CD14-positive monocyte (primary cell): ENCODE data around the gene PPIL4. TPM values are rescaled to one million over a fixed set of nuclear protein-coding genes. Genes with fewer than 3 reads are reported as not detected.

Source experiments
- DNase-seq, 3 donors: peaks; one replicate each; pipeline ENCODE4 v3.0.0-alpha.2; 2011 to 2022
- H2AFZ ChIP-seq: 2 replicates; pipeline ENCODE4 v1.6.0; 2012; ENCODE audit warnings: mild to moderate bottlenecking, low read depth, low read length, inconsistent platforms; ENCODE audit not compliant: insufficient read depth, poor library complexity, severe bottlenecking
- H3K27ac ChIP-seq, 2 donors: 1 replicate in 1 of 2; 2 replicates in 1 of 2; pipeline ENCODE4 v1.5.1; 2012 to 2013; ENCODE audit warnings: low read length in 2 of 2, control low read depth in 1 of 2, inconsistent platforms in 1 of 2, low read depth in 1 of 2, mild to moderate bottlenecking in 1 of 2
- H3K27me3 ChIP-seq, 2 donors: one replicate each; pipeline versions ENCODE4 v1.6.0 to v1.6.1; 2011 to 2013; ENCODE audit warnings: low read length in 2 of 2; ENCODE audit not compliant: control insufficient read depth in 2 of 2, insufficient read depth in 2 of 2
- H3K36me3 ChIP-seq, 2 donors: replicated peaks in 1 of 2; 1 replicate in 1 of 2; 2 replicates in 1 of 2; pipeline versions ENCODE4 v1.5.1 to v1.6.1; 2012 to 2013; ENCODE audit warnings: low read length in 2 of 2, control low read depth in 1 of 2, inconsistent platforms in 1 of 2, mild to moderate bottlenecking in 1 of 2; ENCODE audit not compliant: insufficient read depth in 2 of 2, control insufficient read depth in 1 of 2
- H3K4me1 ChIP-seq, 2 donors: 1 replicate in 1 of 2; 2 replicates in 1 of 2; pipeline versions ENCODE4 v1.5.1 to v1.6.1; 2012 to 2013; ENCODE audit warnings: low read length in 2 of 2, control low read depth in 1 of 2, inconsistent platforms in 1 of 2, mild to moderate bottlenecking in 1 of 2, moderate library complexity in 1 of 2; ENCODE audit not compliant: insufficient read depth in 2 of 2, control insufficient read depth in 1 of 2
- H3K4me2 ChIP-seq: replicated peaks from 2 replicates; pipeline ENCODE3; 2012; ENCODE audit warnings: low read length, moderate library complexity, mild to moderate bottlenecking; ENCODE audit not compliant: poor library complexity, severe bottlenecking; ENCODE audit errors: extremely low read depth
- H3K4me3 ChIP-seq, 3 experiments: fragments of 200-600 bp in 1 of 3; sonication (generic) in 1 of 3; replicated peaks in 1 of 3; 1 replicate in 2 of 3; 2 replicates in 1 of 3; pipeline ENCODE4 v1.5.1; 2011 to 2013; ENCODE audit warnings: low read length in 3 of 3, mild to moderate bottlenecking in 3 of 3, control low read depth in 2 of 3, low read depth in 2 of 3, inconsistent platforms in 1 of 3, moderate library complexity in 1 of 3
- H3K79me2 ChIP-seq: 2 replicates; pipeline ENCODE4 v1.6.0; 2012; ENCODE audit warnings: mild to moderate bottlenecking, control low read depth, inconsistent platforms, low read length, moderate library complexity; ENCODE audit not compliant: insufficient read depth
- H3K9ac ChIP-seq: 2 replicates; pipeline ENCODE4 v1.6.0; 2017; ENCODE audit warnings: low read length, mild to moderate bottlenecking; ENCODE audit not compliant: insufficient read depth, poor library complexity, severe bottlenecking
- H3K9me3 ChIP-seq, 2 donors: replicated peaks in 1 of 2; 1 replicate in 1 of 2; 2 replicates in 1 of 2; pipeline versions ENCODE4 v1.5.1 to v1.6.1; 2012 to 2013; ENCODE audit warnings: low read length in 2 of 2, control low read depth in 1 of 2; ENCODE audit not compliant: control insufficient read depth in 1 of 2, insufficient read depth in 1 of 2
- H4K20me1 ChIP-seq: 2 replicates; pipeline ENCODE4 v1.6.0; 2012; ENCODE audit warnings: mild to moderate bottlenecking, low read length, control low read depth, moderate library complexity; ENCODE audit not compliant: insufficient read depth
- H3K27ac Mint-ChIP-seq, 7 donors: one replicate each; pipeline ENCODE4 v1.8.0; 2020; ENCODE audit warnings: mild to moderate bottlenecking in 7 of 7, mixed read lengths in 7 of 7, moderate library complexity in 6 of 7, inconsistent platforms in 2 of 7
- H3K27me3 Mint-ChIP-seq, 3 donors: one replicate each; pipeline ENCODE4 v1.8.0; 2021 to 2022; ENCODE audit warnings: low read depth in 3 of 3, mild to moderate bottlenecking in 3 of 3, mixed read lengths in 3 of 3, moderate library complexity in 3 of 3, inconsistent platforms in 1 of 3
- H3K36me3 Mint-ChIP-seq, 2 donors: one replicate each; pipeline ENCODE4 v1.8.0; 2020; ENCODE audit warnings: mixed read lengths in 2 of 2, inconsistent platforms in 1 of 2, mild to moderate bottlenecking in 1 of 2
- H3K4me1 Mint-ChIP-seq: one replicate; pipeline ENCODE4 v1.8.0; 2020; ENCODE audit warnings: mild to moderate bottlenecking, mixed read lengths
- H3K4me3 Mint-ChIP-seq, 2 donors: one replicate each; pipeline ENCODE4 v1.8.0; 2020; ENCODE audit warnings: mild to moderate bottlenecking in 2 of 2, mixed read lengths in 2 of 2, moderate library complexity in 1 of 2
- H3K9me3 Mint-ChIP-seq, 7 donors: one replicate each; pipeline ENCODE4 v1.8.0; 2020 to 2022; ENCODE audit warnings: mixed read lengths in 7 of 7, mild to moderate bottlenecking in 6 of 7, moderate library complexity in 6 of 7, inconsistent platforms in 2 of 7
- WGBS: methylation state at CpG from one replicate; pipeline ENCODE4 v1.1.5; 2013; ENCODE audit warnings: missing lambda C conversion rate; ENCODE audit not compliant: insufficient coverage; 5-methylcytosine and 5-hydroxymethylcytosine counted together
- intact Hi-C, 2 donors: fragments of 100-400 bp; cut with micrococcal nuclease; formaldehyde crosslinking; loops; one replicate each; pipeline versions ENCODE4 v1.15.0 to v1.15.1; 2023
- polyA plus RNA-seq, 3 donors: library from polyadenylated mRNA; depleted of rRNA in 1 of 3; unstranded in 2 of 3; stranded (reverse) in 1 of 3; fragments of 300-500 nt in 2 of 3; fragments of >200 nt in 1 of 3; fragmentation: Illumina TruSeq in 2 of 3; gene quantifications; 1 replicate in 2 of 3; 2 replicates in 1 of 3; pipeline ENCODE4 v1.2.3, GENCODE V29; 2012 to 2021
- small RNA-seq: library from RNA; depleted of rRNA; stranded (forward); fragments of <200 nt; gene quantifications from one replicate; pipeline ENCODE3, GENCODE V24; 2012; ENCODE audit warnings: low read depth; ENCODE audit not compliant: insufficient read length
- TF ChIP-seq, protein P1 (sequence below): fragments of 200-600 bp; IDR thresholded peaks from one replicate; pipeline ENCODE4 v1.8.0; 2022; ENCODE audit warnings: antibody characterized with exemption, mild to moderate bottlenecking

PPIL4 gene
- polyA plus RNA-seq, 3 donors, result 3.5 to 9.2 (median 4.4) TPM

DNA sequence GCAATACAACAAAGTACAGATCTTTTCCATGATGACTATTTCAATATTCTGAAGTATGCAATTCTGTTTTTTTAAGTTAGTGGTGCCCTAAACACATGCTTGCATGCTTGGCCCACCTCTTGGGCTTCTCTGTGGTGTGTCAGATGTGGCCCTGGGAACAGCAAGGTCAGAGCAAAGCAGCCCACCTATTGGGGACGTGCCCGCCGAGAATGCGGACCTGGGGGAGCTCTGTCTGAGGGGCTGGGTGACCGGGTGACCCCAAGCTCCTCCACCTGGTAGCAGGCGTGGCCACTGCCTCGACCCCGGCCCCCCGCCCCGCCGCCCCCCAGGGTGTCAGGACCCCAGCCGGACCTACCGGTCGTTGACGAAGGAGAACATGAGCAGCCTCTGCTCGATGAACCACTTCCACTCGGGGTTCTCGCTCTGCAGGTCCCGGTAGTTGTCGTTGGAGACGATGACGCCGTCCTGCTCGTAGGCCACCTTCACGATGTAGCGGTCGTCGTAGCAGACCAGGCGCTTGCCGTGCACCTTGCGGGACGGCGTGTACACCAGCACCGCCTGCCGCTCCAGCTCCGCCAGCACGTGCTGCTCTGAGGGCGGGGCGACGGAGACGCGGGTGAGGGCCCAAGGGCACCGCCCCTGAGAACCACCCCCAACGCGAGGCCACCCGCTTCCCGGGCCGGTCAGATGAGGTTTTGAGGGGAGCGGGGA, 89.4 kb downstream of the PPIL4 start:
- Histone ChIP-seq H2AFZ (no peak overlapping the region), H3K27ac (no peak overlapping the region), H3K79me2 (no peaks in the 10 kb centered on the region), H3K4me2 (no peak overlapping the region), H3K9me3 (no peaks in the 10 kb centered on the region), H3K36me3 (peaks cover 27 to 50% of the 10 kb centered on the region in 2 donors), H3K4me3 (no peak overlapping the region), H3K9ac (no peak overlapping the region), H3K27me3 (peaks cover 4 to 8% of the 10 kb centered on the region in 2 donors), H3K4me1 (peaks cover 11 to 14% of the 10 kb centered on the region in 2 donors), H4K20me1 (no peaks in the 10 kb centered on the region)
- H3K9me3 Mint-ChIP-seq, result peaks cover 0 to 2% (median 0%) of the 10 kb centered on the region in 7 donors
- H3K4me1 Mint-ChIP-seq, result peaks cover 10% of the 10 kb centered on the region
- peaks cover 6 to 10% (median 8%) of the 10 kb centered on the region in 3 donors for H3K27me3 Mint-ChIP-seq
- intact Hi-C loops, result no loop called here
- peaks cover 56 to 73% of the 10 kb centered on the region in 2 donors for H3K36me3 Mint-ChIP-seq
- TF ChIP-seq, protein P1, sequence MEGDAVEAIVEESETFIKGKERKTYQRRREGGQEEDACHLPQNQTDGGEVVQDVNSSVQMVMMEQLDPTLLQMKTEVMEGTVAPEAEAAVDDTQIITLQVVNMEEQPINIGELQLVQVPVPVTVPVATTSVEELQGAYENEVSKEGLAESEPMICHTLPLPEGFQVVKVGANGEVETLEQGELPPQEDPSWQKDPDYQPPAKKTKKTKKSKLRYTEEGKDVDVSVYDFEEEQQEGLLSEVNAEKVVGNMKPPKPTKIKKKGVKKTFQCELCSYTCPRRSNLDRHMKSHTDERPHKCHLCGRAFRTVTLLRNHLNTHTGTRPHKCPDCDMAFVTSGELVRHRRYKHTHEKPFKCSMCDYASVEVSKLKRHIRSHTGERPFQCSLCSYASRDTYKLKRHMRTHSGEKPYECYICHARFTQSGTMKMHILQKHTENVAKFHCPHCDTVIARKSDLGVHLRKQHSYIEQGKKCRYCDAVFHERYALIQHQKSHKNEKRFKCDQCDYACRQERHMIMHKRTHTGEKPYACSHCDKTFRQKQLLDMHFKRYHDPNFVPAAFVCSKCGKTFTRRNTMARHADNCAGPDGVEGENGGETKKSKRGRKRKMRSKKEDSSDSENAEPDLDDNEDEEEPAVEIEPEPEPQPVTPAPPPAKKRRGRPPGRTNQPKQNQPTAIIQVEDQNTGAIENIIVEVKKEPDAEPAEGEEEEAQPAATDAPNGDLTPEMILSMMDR, result no peak
- no peak for DNase-seq
- WGBS, result 96% methylated on average over 44 of the region's 49 CpGs
- no peak overlapping the region for H3K27ac Mint-ChIP-seq
- no peak overlapping the region for H3K4me3 Mint-ChIP-seq

DNA sequence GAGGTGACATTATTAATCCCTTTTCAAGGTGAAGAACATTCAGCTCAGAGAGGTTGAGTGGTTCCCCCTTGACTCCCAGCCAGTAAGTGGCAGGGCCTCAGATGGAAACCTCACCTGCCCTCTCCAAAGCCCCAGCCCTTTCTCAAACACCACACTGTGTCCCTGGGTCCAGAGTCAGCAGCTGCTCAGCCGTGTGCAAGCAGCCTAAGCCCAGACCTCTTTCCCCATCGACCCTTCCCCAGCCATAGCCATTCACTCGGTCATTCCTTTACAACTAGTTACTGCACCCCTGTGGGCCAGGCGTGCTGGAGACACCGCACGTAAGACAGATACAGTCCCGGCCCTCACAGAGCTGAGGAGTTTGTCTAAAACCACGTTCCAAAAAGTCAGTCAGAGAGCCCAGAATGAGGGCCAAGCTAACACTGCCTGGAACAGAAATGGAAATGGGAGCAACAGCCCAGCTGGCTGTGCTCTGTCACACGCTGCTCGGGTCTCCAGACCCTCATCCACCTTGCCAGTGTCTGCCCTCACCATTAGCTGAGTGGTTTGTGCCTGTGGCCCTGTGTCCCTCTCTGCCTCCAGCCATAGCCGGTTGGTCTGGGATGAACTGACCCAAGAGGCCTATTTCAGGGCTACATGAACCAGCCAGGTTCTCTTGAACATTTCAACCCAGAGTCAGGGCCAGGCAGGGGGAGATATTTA, 90.7 kb downstream of the PPIL4 start:
- Mint-ChIP-seq H3K27ac (no peak overlapping the region), H3K4me1 (peaks cover 14% of the 10 kb centered on the region), H3K4me3 (no peak overlapping the region), H3K36me3 (peaks cover 48 to 61% of the 10 kb centered on the region in 2 donors), H3K9me3 (peaks cover 0 to 2% (median 0%) of the 10 kb centered on the region in 7 donors), H3K27me3 (peaks cover 11 to 18% (median 16%) of the 10 kb centered on the region in 3 donors)
- DNase-seq, result no peak
- H3K9ac ChIP-seq, result no peak overlapping the region
- H2AFZ ChIP-seq, result no peak overlapping the region
- H4K20me1 ChIP-seq, result no peaks in the 10 kb centered on the region
- H3K4me2 ChIP-seq, result no peak overlapping the region
- peaks cover 4 to 16% of the 10 kb centered on the region in 2 donors for H3K27me3 ChIP-seq
- 90% methylated on average over 11 of the region's 11 CpGs for WGBS
- no peak overlapping the region for H3K27ac ChIP-seq
- intact Hi-C loops, result no loop called here
- H3K36me3 ChIP-seq, result peaks cover 24 to 40% of the 10 kb centered on the region in 2 donors
- no peaks in the 10 kb centered on the region for H3K9me3 ChIP-seq
- no peaks in the 10 kb centered on the region for H3K79me2 ChIP-seq
- H3K4me1 ChIP-seq, result peaks cover 19 to 27% of the 10 kb centered on the region in 2 donors
- TF ChIP-seq, protein P1, result no peak
- H3K4me3 ChIP-seq, result no peak overlapping the region

Small RNAs within 50 kb of the gene (small RNA-seq; reads per million reads assigned to genes)
- gene RF00410 (not detected), gene RNU7-3P (not detected)

Other genes with a start within 250 kb of the PPIL4 start
- gene TAB2, start 228.3 kb downstream of the PPIL4 start, polyA plus RNA-seq, result 10 to 100 TPM in 1 of 3 donors, 1 to 10 TPM in 2; 3.1 to 32.0 (median 6.0) TPM
- under 1 TPM; 0.22 to 0.29 (median 0.27) TPM for gene SUMO4, start 145.8 kb downstream of the PPIL4 start, polyA plus RNA-seq
- 1 to 10 TPM in 2 of 3 donors, under 1 TPM in 1; 0.96 to 4.7 (median 1.2) TPM for gene ZC3H12D, start 61.0 kb downstream of the PPIL4 start, polyA plus RNA-seq
- 10 to 100 TPM; 17.0 to 44.4 (median 42.3) TPM for gene GINM1, start 20.3 kb upstream of the PPIL4 start, polyA plus RNA-seq
- 10 to 100 TPM; 11.4 to 15.4 (median 14.5) TPM for gene KATNA1, start 102.7 kb upstream of the PPIL4 start, polyA plus RNA-seq
- gene LATS1, start 172.1 kb upstream of the PPIL4 start, polyA plus RNA-seq, result 10 to 100 TPM in 2 of 3 donors, 1 to 10 TPM in 1; 5.2 to 10.3 (median 10.1) TPM
- gene NUP43, start 200.5 kb upstream of the PPIL4 start, polyA plus RNA-seq, result 1 to 10 TPM; 4.5 to 7.2 (median 6.9) TPM
- gene PCMT1, start 203.7 kb upstream of the PPIL4 start, polyA plus RNA-seq, result 100 to 1,000 TPM in 2 of 3 donors, 10 to 100 TPM in 1; 84.8 to 315 (median 262) TPM